B cell (primary cell): ENCODE measurements around the gene GIPC3. TPM values are rescaled to one million over a fixed set of nuclear protein-coding genes. Genes with fewer than 3 reads are reported as not detected.

Source experiments
- ATAC-seq: fragments of 200-7000 bp; cut with Tn5 transposase; one replicate; pipeline ENCODE4 v1.10.0; 2021; ENCODE audit warnings: low read depth, mild to moderate bottlenecking, moderate number of reproducible peaks, moderate library complexity
- CTCF ChIA-PET: fragments of 350-600 bp; sonication (Branson Sonifier 250); formaldehyde crosslinking; loops from one replicate; lab custom pipeline; 2021; ENCODE audit warnings: antibody characterized with exemption, inconsistent platforms; lab: Charles Lee
- POLR2A ChIA-PET: fragments of 350-600 bp; sonication (Branson Sonifier 250); formaldehyde crosslinking; loops from one replicate; lab custom pipeline; 2021; ENCODE audit warnings: antibody characterized with exemption; lab: Charles Lee
- DNase-seq: peaks from one replicate; pipeline ENCODE4 v3.0.0; 2013
- H2AFZ ChIP-seq: 2 replicates; pipeline ENCODE4 v1.6.1; 2012; ENCODE audit warnings: mild to moderate bottlenecking, low read depth, low read length; ENCODE audit not compliant: insufficient read depth, poor library complexity, severe bottlenecking
- H3K27ac ChIP-seq, 2 donors: 1 replicate in 1 of 2; 2 replicates in 1 of 2; pipeline ENCODE4 v1.5.1; 2012 to 2013; ENCODE audit warnings: low read length in 2 of 2, mild to moderate bottlenecking in 2 of 2, moderate library complexity in 1 of 2
- H3K27me3 ChIP-seq, 4 experiments: fragments of 200-600 bp in 1 of 4; sonication (generic) in 1 of 4; replicated peaks in 1 of 4; 1 replicate in 2 of 4; 2 replicates in 2 of 4; pipeline versions ENCODE4 v1.6.1 to v1.7.0; 2013 to 2016; ENCODE audit warnings: low read length in 3 of 4, mild to moderate bottlenecking in 2 of 4, mixed read lengths in 1 of 4, moderate library complexity in 1 of 4; ENCODE audit not compliant: insufficient read depth in 4 of 4, control insufficient read depth in 3 of 4; ENCODE audit errors: control extremely low read depth in 1 of 4
- H3K36me3 ChIP-seq, 2 experiments: replicated peaks in 1 of 2; 1 replicate in 1 of 2; 2 replicates in 1 of 2; pipeline versions ENCODE4 v1.6.1 to v1.7.1; 2013; ENCODE audit warnings: low read length in 1 of 2; ENCODE audit not compliant: insufficient read depth in 2 of 2, control insufficient read depth in 1 of 2; ENCODE audit errors: control extremely low read depth in 1 of 2, extremely low read depth in 1 of 2
- H3K4me1 ChIP-seq, 2 donors: fragments of 200-600 bp in 1 of 2; sonication (generic) in 1 of 2; 1 replicate in 1 of 2; 2 replicates in 1 of 2; pipeline versions ENCODE4 v1.5.1 to v1.6.1; 2013 to 2017; ENCODE audit warnings: low read length in 2 of 2; ENCODE audit not compliant: control insufficient read depth in 2 of 2, insufficient read depth in 2 of 2
- H3K4me2 ChIP-seq: replicated peaks from 2 replicates; pipeline ENCODE3; 2012; ENCODE audit warnings: mild to moderate bottlenecking, low read depth, low read length; ENCODE audit not compliant: poor library complexity, severe bottlenecking
- H3K4me3 ChIP-seq, 5 experiments: fragments of 200-600 bp in 1 of 5; sonication (generic) in 1 of 5; 1 replicate in 3 of 5; 2 replicates in 2 of 5; pipeline versions ENCODE4 v1.5.1 to v1.7.0; 2011 to 2016; ENCODE audit warnings: low read length in 4 of 5, mild to moderate bottlenecking in 4 of 5, low read depth in 2 of 5, control low read depth in 1 of 5, moderate library complexity in 1 of 5; ENCODE audit not compliant: insufficient read depth in 1 of 5; ENCODE audit errors: control extremely low read depth in 1 of 5, extremely low read depth in 1 of 5
- H3K79me2 ChIP-seq: fragments of 200-600 bp; sonication (generic); one replicate; pipeline ENCODE4 v1.6.0; 2016; ENCODE audit warnings: low read length; ENCODE audit not compliant: control insufficient read depth, insufficient read depth
- H3K9ac ChIP-seq: fragments of 200-600 bp; sonication (generic); 2 replicates; pipeline ENCODE4 v1.6.1; 2017; ENCODE audit warnings: mild to moderate bottlenecking, low read length, moderate library complexity
- H3K9me3 ChIP-seq, 3 donors: one replicate each; pipeline versions ENCODE4 v1.6.1 to v1.7.1; 2013; ENCODE audit warnings: low read length in 2 of 3; ENCODE audit not compliant: control insufficient read depth in 2 of 3, insufficient read depth in 1 of 3; ENCODE audit errors: control extremely low read depth in 1 of 3
- H4K20me1 ChIP-seq: 2 replicates; pipeline ENCODE4 v1.6.0; 2012; ENCODE audit warnings: mild to moderate bottlenecking, low read length; ENCODE audit not compliant: insufficient read depth, control insufficient read depth, poor library complexity, severe bottlenecking
- H3K27ac Mint-ChIP-seq: one replicate; pipeline ENCODE4 v1.8.0; 2021; ENCODE audit warnings: mixed read lengths
- H3K27me3 Mint-ChIP-seq: one replicate; pipeline ENCODE4 v1.8.0; 2021; ENCODE audit warnings: mixed read lengths
- H3K4me1 Mint-ChIP-seq: one replicate; pipeline ENCODE4 v1.8.0; 2021; ENCODE audit warnings: mixed read lengths
- H3K4me3 Mint-ChIP-seq: one replicate; pipeline ENCODE4 v1.8.0; 2021; ENCODE audit warnings: mixed read lengths
- H3K9me3 Mint-ChIP-seq: one replicate; pipeline ENCODE4 v1.8.0; 2022; ENCODE audit warnings: mixed read lengths; ENCODE audit not compliant: insufficient read depth
- CTCF ChIP-seq: fragments of 200-600 bp; IDR thresholded peaks from one replicate; pipeline ENCODE4 v1.8.0; 2022; ENCODE audit warnings: antibody characterized with exemption, mild to moderate bottlenecking
- EZH2 ChIP-seq: IDR thresholded peaks from 2 replicates; pipeline ENCODE4 v1.6.1; 2012; ENCODE audit warnings: borderline replicate concordance, low read depth, mild to moderate bottlenecking, moderate library complexity, low read length; ENCODE audit not compliant: insufficient read depth, poor library complexity, severe bottlenecking
- WGBS: methylation state at CpG from one replicate; pipeline ENCODE4 v1.1.5; 2013; ENCODE audit warnings: missing lambda C conversion rate; ENCODE audit not compliant: insufficient coverage; 5-methylcytosine and 5-hydroxymethylcytosine counted together
- intact Hi-C: fragments of 100-400 bp; cut with micrococcal nuclease; formaldehyde crosslinking; loops from one replicate; pipeline ENCODE4 v1.10.0; 2022
- polyA plus RNA-seq: library from polyadenylated mRNA; depleted of rRNA; stranded (reverse); fragments of >200 nt; gene quantifications from 2 replicates; pipeline ENCODE4 v1.2.3, GENCODE V29; 2012
- total RNA-seq, 2 donors: library from RNA; stranded (reverse); fragments of 120-200 nt in 1 of 2; gene quantifications; 1 replicate in 1 of 2; 2 replicates in 1 of 2; pipeline versions ENCODE4 v1.2.3 to v1.2.4, GENCODE V29; 2013 to 2022

The GIPC3 gene
- total and polyA plus RNA-seq, 2 donors (not counting 1 experiment from before 2014, with no cell fraction given), result 0.47 to 0.48 TPM

GRCh38 chr19:3613818-3614661, 28.8 kb downstream of the GIPC3 start:
- no peak overlapping the region for H3K4me3 Mint-ChIP-seq
- H3K4me2 ChIP-seq, result no peak overlapping the region
- H3K9ac ChIP-seq, result no peak overlapping the region
- H3K4me3 ChIP-seq, result no peak overlapping the region
- peaks cover 12 to 15% of the 10 kb centered on the region in 2 donors for H3K4me1 ChIP-seq
- CTCF ChIA-PET, result no interaction called here
- peaks cover 0 to 25% of the 10 kb centered on the region in 2 experiments for H3K36me3 ChIP-seq
- peaks cover 15% of the 10 kb centered on the region for H3K4me1 Mint-ChIP-seq
- peaks cover 0 to 8% (median 0%) of the 10 kb centered on the region in 3 donors for H3K9me3 ChIP-seq
- DNase-seq (no peak), ATAC-seq (no peak)
- POLR2A ChIA-PET, result no interaction called here
- intact Hi-C loops, result no loop called here
- no peak for TF ChIP-seq EZH2
- H4K20me1 ChIP-seq, result peaks cover 4% of the 10 kb centered on the region
- no peaks in the 10 kb centered on the region for H3K79me2 ChIP-seq
- no peak overlapping the region for H3K27ac ChIP-seq
- H3K9me3 Mint-ChIP-seq, result no peaks in the 10 kb centered on the region
- no peak overlapping the region for H3K27ac Mint-ChIP-seq
- H2AFZ ChIP-seq, result no peak overlapping the region
- H3K27me3 Mint-ChIP-seq, result no peaks in the 10 kb centered on the region
- no peaks in the 10 kb centered on the region for H3K27me3 ChIP-seq
- 89% methylated on average over 27 of the region's 39 CpGs for WGBS

GRCh38 chr19:3614858-3615505, 29.7 kb downstream of the GIPC3 start:
- peaks cover 12 to 15% of the 10 kb centered on the region in 2 donors for H3K4me1 ChIP-seq
- no peaks in the 10 kb centered on the region for H3K27me3 ChIP-seq
- no peak overlapping the region for H2AFZ ChIP-seq
- 92% methylated on average over 16 of the region's 18 CpGs for WGBS
- peaks cover 0 to 34% of the 10 kb centered on the region in 2 experiments for H3K36me3 ChIP-seq
- ChIA-PET POLR2A (no interaction called here), CTCF (interaction anchor here (1.1 to 6.4 kb wide), 2 partner anchors 30 to 68 kb away, joined by 5 to 47 read pairs; partner anchors contain the start of gene GIPC3)
- peaks cover 13% of the 10 kb centered on the region for H3K4me1 Mint-ChIP-seq
- no peaks in the 10 kb centered on the region for H3K9me3 Mint-ChIP-seq
- no peak overlapping the region for H3K4me3 Mint-ChIP-seq
- H3K4me2 ChIP-seq, result no peak overlapping the region
- no peaks in the 10 kb centered on the region for H3K9me3 ChIP-seq
- no peak for TF ChIP-seq CTCF
- no peak for TF ChIP-seq EZH2
- no peak overlapping the region for H3K27ac ChIP-seq
- no peak overlapping the region for H3K4me3 ChIP-seq
- H4K20me1 ChIP-seq, result peaks cover 13% of the 10 kb centered on the region
- H3K27me3 Mint-ChIP-seq, result no peaks in the 10 kb centered on the region
- no peak overlapping the region for H3K27ac Mint-ChIP-seq
- H3K79me2 ChIP-seq, result peaks cover under 1% of the 10 kb centered on the region
- ATAC-seq (no peak), DNase-seq (no peak)
- intact Hi-C loops, result no loop called here
- no peak overlapping the region for H3K9ac ChIP-seq
